Astrocyte (in vitro differentiated cells and primary cell): Measurements from ENCODE around the gene PDSS2.

Experiments
- EZH2 ChIP-seq: IDR thresholded peaks from 2 replicates; pipeline ENCODE4 v1.6.1; 2012; ENCODE audit warnings: mild to moderate bottlenecking, low read length, inconsistent platforms; ENCODE audit not compliant: insufficient read depth
- TF ChIP-seq, protein P1 (sequence below): IDR thresholded peaks from 2 replicates; pipeline ENCODE4 v1.5.1; 2011; ENCODE audit warnings: low read depth, mild to moderate bottlenecking, inconsistent platforms, low read length, moderate library complexity; ENCODE audit not compliant: insufficient read depth

DNA sequence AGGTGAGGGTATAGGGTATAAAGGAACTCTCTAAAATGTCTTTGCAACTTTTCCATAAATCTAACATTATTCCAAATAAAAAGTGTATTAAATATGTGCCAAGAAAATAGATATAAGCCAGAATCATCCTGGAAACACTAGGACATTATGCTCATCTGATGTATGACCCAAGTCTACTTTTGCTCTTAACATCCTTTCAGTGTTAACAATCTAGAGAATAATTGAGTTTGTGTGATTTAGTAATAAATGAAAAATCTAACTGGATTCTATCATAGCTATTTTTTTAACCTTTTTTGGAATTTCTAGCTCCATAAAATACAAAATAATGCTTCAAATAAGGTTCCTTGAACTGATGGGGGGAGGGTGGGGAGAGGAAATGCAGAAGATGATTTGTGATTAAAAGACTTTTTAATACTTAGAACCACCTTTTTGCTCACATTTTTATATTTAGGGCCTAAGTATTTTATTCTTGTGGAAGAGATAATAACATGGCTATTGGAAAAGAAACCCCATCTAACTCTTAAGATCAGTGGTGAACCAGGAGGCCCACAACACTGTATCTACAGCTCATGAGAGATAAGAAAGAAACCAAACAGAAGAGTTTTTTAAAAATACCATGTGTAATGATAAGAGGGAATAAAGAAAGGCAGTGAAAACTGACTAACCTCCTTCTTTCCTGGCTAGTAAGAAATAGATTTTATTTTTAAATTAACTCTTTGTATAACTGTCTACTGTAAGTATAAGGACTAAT is 68.5 kb downstream of the PDSS2 start:
- no peak for TF ChIP-seq EZH2
- TF ChIP-seq, protein P1, sequence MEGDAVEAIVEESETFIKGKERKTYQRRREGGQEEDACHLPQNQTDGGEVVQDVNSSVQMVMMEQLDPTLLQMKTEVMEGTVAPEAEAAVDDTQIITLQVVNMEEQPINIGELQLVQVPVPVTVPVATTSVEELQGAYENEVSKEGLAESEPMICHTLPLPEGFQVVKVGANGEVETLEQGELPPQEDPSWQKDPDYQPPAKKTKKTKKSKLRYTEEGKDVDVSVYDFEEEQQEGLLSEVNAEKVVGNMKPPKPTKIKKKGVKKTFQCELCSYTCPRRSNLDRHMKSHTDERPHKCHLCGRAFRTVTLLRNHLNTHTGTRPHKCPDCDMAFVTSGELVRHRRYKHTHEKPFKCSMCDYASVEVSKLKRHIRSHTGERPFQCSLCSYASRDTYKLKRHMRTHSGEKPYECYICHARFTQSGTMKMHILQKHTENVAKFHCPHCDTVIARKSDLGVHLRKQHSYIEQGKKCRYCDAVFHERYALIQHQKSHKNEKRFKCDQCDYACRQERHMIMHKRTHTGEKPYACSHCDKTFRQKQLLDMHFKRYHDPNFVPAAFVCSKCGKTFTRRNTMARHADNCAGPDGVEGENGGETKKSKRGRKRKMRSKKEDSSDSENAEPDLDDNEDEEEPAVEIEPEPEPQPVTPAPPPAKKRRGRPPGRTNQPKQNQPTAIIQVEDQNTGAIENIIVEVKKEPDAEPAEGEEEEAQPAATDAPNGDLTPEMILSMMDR: no peak
